ENCODE data around the gene ANKRD44.

The ANKRD44 gene

GRCh38 chr2:197296835-197297234 is 13.7 kb downstream of the ANKRD44 start:
- Histone ChIP-seq H3K79me2 (ENCODE audit: control insufficient read depth, low read length) (peaks cover 99% of the 10 kb centered on the region), H3K4me1 (ENCODE audit: control insufficient read depth, low read length) (peaks cover 100% of the 10 kb centered on the region)

GRCh38 chr2:197294260-197294659 is 16.3 kb downstream of the ANKRD44 start:
- Histone ChIP-seq H3K27me3 (ENCODE audit: control insufficient read depth, low read length) (no peaks in the 10 kb centered on the region), H3K9me2 (replicated peaks; ENCODE audit: control insufficient read depth, low read length) (no peaks in the 10 kb centered on the region), H3K9me3 (ENCODE audit: control insufficient read depth, insufficient read depth, low read length) (peaks cover 3% of the 10 kb centered on the region; the same call in 1 of the 2 replicates), H4K20me1 (ENCODE audit: control insufficient read depth, insufficient read depth, low read depth, low read length) (no peaks in the 10 kb centered on the region), H3K4me3 (ENCODE audit: low read length) (peak overlapping the region; percentile 75), H3K79me2 (ENCODE audit: control insufficient read depth, low read length) (peaks cover 99% of the 10 kb centered on the region), H3K4me1 (ENCODE audit: control insufficient read depth, low read length) (peaks cover 92% of the 10 kb centered on the region), H3K36me3 (ENCODE audit: control insufficient read depth, low read length) (peaks cover 63% of the 10 kb centered on the region), H3F3A (ENCODE audit: control insufficient read depth, insufficient read depth) (peaks cover 40% of the 10 kb centered on the region), H3K27ac (ENCODE audit: low read depth, low read length) (peak overlapping the region; percentile 87), H3K4me2 (ENCODE audit: low read length) (peak overlapping the region; percentile 91)
- no peak for TF ChIP-seq EZH2phosphoT487 (IDR thresholded peaks at IDR 0.05; ENCODE audit: borderline replicate concordance, low read length)
- no peak for TF ChIP-seq CTCF (IDR thresholded peaks at IDR 0.05; ENCODE audit: low read depth, low read length, poor library complexity, severe bottlenecking)

More at GRCh38 chr2:197296835-197297234, 13.7 kb downstream of the ANKRD44 start:
- no peak for TF ChIP-seq CTCF (IDR thresholded peaks at IDR 0.05; ENCODE audit: low read depth, low read length, poor library complexity, severe bottlenecking)
- TF ChIP-seq EZH2phosphoT487 (IDR thresholded peaks at IDR 0.05; ENCODE audit: borderline replicate concordance, low read length), result no peak
- H3K9me3 ChIP-seq (ENCODE audit: control insufficient read depth, insufficient read depth, low read length), result no peaks in the 10 kb centered on the region
- peaks cover 68% of the 10 kb centered on the region for H3K36me3 ChIP-seq (ENCODE audit: control insufficient read depth, low read length)
- peak overlapping the region; percentile 75 for H3K4me3 ChIP-seq (ENCODE audit: low read length)
- peak overlapping the region; percentile 87 for H3K27ac ChIP-seq (ENCODE audit: low read depth, low read length)
- H3K4me2 ChIP-seq (ENCODE audit: low read length), result peak overlapping the region; percentile 91
- peaks cover 43% of the 10 kb centered on the region for H3F3A ChIP-seq (ENCODE audit: control insufficient read depth, insufficient read depth)
- H4K20me1 ChIP-seq (ENCODE audit: control insufficient read depth, insufficient read depth, low read depth, low read length), result no peaks in the 10 kb centered on the region
- H3K27me3 ChIP-seq (ENCODE audit: control insufficient read depth, low read length), result no peaks in the 10 kb centered on the region
- no peaks in the 10 kb centered on the region for H3K9me2 ChIP-seq (replicated peaks; ENCODE audit: control insufficient read depth, low read length)

GRCh38 chr2:197293252-197294007 is 17.1 kb downstream of the ANKRD44 start:
- peak overlapping the region; percentile 91 for H3K4me2 ChIP-seq (ENCODE audit: low read length)
- H4K20me1 ChIP-seq (ENCODE audit: control insufficient read depth, insufficient read depth, low read depth, low read length), result no peaks in the 10 kb centered on the region
- H3K79me2 ChIP-seq (ENCODE audit: control insufficient read depth, low read length), result peaks cover 99% of the 10 kb centered on the region
- peak overlapping the region; percentile 75 for H3K4me3 ChIP-seq (ENCODE audit: low read length)
- peak overlapping the region; percentile 87 for H3K27ac ChIP-seq (ENCODE audit: low read depth, low read length)
- peaks cover 60% of the 10 kb centered on the region for H3K36me3 ChIP-seq (ENCODE audit: control insufficient read depth, low read length)
- no peaks in the 10 kb centered on the region for H3K9me2 ChIP-seq (replicated peaks; ENCODE audit: control insufficient read depth, low read length)
- H3K9me3 ChIP-seq (ENCODE audit: control insufficient read depth, insufficient read depth, low read length), result peaks cover 3% of the 10 kb centered on the region; the same call in 1 of the 2 replicates
- H3F3A ChIP-seq (ENCODE audit: control insufficient read depth, insufficient read depth), result peaks cover 33% of the 10 kb centered on the region
- H3K27me3 ChIP-seq (ENCODE audit: control insufficient read depth, low read length), result no peaks in the 10 kb centered on the region
- peaks cover 84% of the 10 kb centered on the region for H3K4me1 ChIP-seq (ENCODE audit: control insufficient read depth, low read length)
- TF ChIP-seq EZH2phosphoT487 (IDR thresholded peaks at IDR 0.05; ENCODE audit: borderline replicate concordance, low read length) (no peak), CTCF (IDR thresholded peaks at IDR 0.05; ENCODE audit: low read depth, low read length, poor library complexity, severe bottlenecking) (no peak)

Measured in DOHH2 (cell line).